ENCODE measurements around the gene STAM2. TPM values are rescaled to one million over a fixed set of nuclear protein-coding genes. Genes with fewer than 3 reads are reported as not detected.
"Not testable (repeated sequence)": the region's sequence is repeated elsewhere in the genome, so short reads cannot be mapped to it uniquely, and the experiment has no call there.

Gene STAM2
- polyA plus RNA-seq, 4 donors, result 41.1 to 54.4 (median 47.3) TPM

GRCh38 chr2:152115952-152116351 is 59.6 kb downstream of the STAM2 start:
- DNase-seq (ENCODE audit: low read depth in 4 of 4, low spot score in 2 of 4), result no peak

GRCh38 chr2:152114366-152114765 is 61.2 kb downstream of the STAM2 start:
- no peak for DNase-seq (ENCODE audit: low read depth in 4 of 4, low spot score in 2 of 4)

GRCh38 chr2:152107140-152107539 is 68.4 kb downstream of the STAM2 start:
- DNase-seq (ENCODE audit: low read depth in 4 of 4, low spot score in 2 of 4), result not testable (repeated sequence)

GRCh38 chr2:152106464-152106863 is 69.1 kb downstream of the STAM2 start:
- no peak for DNase-seq (ENCODE audit: low read depth in 4 of 4, low spot score in 2 of 4)

GRCh38 chr2:152103271-152103670 is 72.3 kb downstream of the STAM2 start:
- DNase-seq (ENCODE audit: low read depth in 4 of 4, low spot score in 2 of 4), result no peak

- DNase-seq (ENCODE audit: low read depth in 4 of 4, low spot score in 2 of 4), result no peak
Measured at GRCh38 chr2:152100961-152101360, 74.6 kb downstream of the STAM2 start.

GRCh38 chr2:152099367-152100050 is 76.1 kb downstream of the STAM2 start:
- peak in 2 of 4 donors; percentile 25 to 34 for DNase-seq (ENCODE audit: low read depth in 4 of 4, low spot score in 2 of 4)

GRCh38 chr2:152098496-152099366 is 76.8 kb downstream of the STAM2 start, which contains the start of gene CACNB4:
TSS of gene CACNB4 (minus strand) at chr2:152099044.
- peak in 2 of 4 donors; percentile 19 to 31 for DNase-seq (ENCODE audit: low read depth in 4 of 4, low spot score in 2 of 4)

GRCh38 chr2:152097801-152098495 is 77.6 kb downstream of the STAM2 start:
- peak in 3 of 4 donors; percentile 21 to 60 (median 27) for DNase-seq (ENCODE audit: low read depth in 4 of 4, low spot score in 2 of 4)

GRCh38 chr2:152097290-152097800 is 78.2 kb downstream of the STAM2 start:
- peak in 2 of 4 donors; percentile 11 to 13 for DNase-seq (ENCODE audit: low read depth in 4 of 4, low spot score in 2 of 4)

GRCh38 chr2:152095146-152095545 is 80.4 kb downstream of the STAM2 start:
- no peak for DNase-seq (ENCODE audit: low read depth in 4 of 4, low spot score in 2 of 4)

GRCh38 chr2:152094014-152094413 is 81.5 kb downstream of the STAM2 start:
- DNase-seq (ENCODE audit: low read depth in 4 of 4, low spot score in 2 of 4), result no peak

GRCh38 chr2:152093464-152093863 is 82.1 kb downstream of the STAM2 start:
- no peak for DNase-seq (ENCODE audit: low read depth in 4 of 4, low spot score in 2 of 4)

- DNase-seq (ENCODE audit: low read depth in 4 of 4, low spot score in 2 of 4), result no peak
Measured at GRCh38 chr2:152092095-152092494, 83.5 kb downstream of the STAM2 start.

- not testable (repeated sequence) for DNase-seq (ENCODE audit: low read depth in 4 of 4, low spot score in 2 of 4)
Measured at GRCh38 chr2:152090726-152091125, 84.8 kb downstream of the STAM2 start.

- no peak for DNase-seq (ENCODE audit: low read depth in 4 of 4, low spot score in 2 of 4)
Measured at GRCh38 chr2:152089238-152089637, 86.3 kb downstream of the STAM2 start.

GRCh38 chr2:152088006-152088405 is 87.6 kb downstream of the STAM2 start:
- DNase-seq (ENCODE audit: low read depth in 4 of 4, low spot score in 2 of 4), result no peak

- no peak for DNase-seq (ENCODE audit: low read depth in 4 of 4, low spot score in 2 of 4)
Measured at GRCh38 chr2:152086231-152086630, 89.3 kb downstream of the STAM2 start.

GRCh38 chr2:152084076-152084475 is 91.5 kb downstream of the STAM2 start:
- no peak for DNase-seq (ENCODE audit: low read depth in 4 of 4, low spot score in 2 of 4)

GRCh38 chr2:152083202-152083875 is 92.2 kb downstream of the STAM2 start:
- no peak for DNase-seq (ENCODE audit: low read depth in 4 of 4, low spot score in 2 of 4)

All from left renal cortex interstitium (tissue), 4 donors.